ENCODE results near the gene PRR18. TPM values are rescaled to one million over a fixed set of nuclear protein-coding genes. Genes with fewer than 3 reads are reported as not detected.

The PRR18 gene
- total RNA-seq, 2 donors from 2014 or later, result 0.27 TPM; not detected in 1

- Histone ChIP-seq H3K27ac (no peak overlapping the region), H3K4me3 (no peak overlapping the region), H3K9me3 (no peaks in the 10 kb centered on the region), H3K36me3 (no peaks in the 10 kb centered on the region), H3K27me3 (replicated peaks; ENCODE audit: insufficient read depth) (no peaks in the 10 kb centered on the region), H3K4me1 (replicated peaks) (no peaks in the 10 kb centered on the region)
- no peak for DNase-seq (ENCODE audit: low spot score)
- WGBS, result 86% methylated on average over 23 of the region's 23 CpGs
- no peak for TF ChIP-seq POLR2AphosphoS5 (IDR thresholded peaks at IDR 0.05)
- TF ChIP-seq CTCF (IDR thresholded peaks at IDR 0.05), result no peak
- TF ChIP-seq POLR2A (IDR thresholded peaks at IDR 0.05), result no peak
- intact Hi-C loops (cut with DNase I), result no loop called here
These were observed 25.2 kb upstream of the PRR18 start for GRCh38 chr6:166333172-166333995.

- intact Hi-C loops (cut with DNase I), result no loop called here
These were observed 23.6 kb upstream of the PRR18 start for GRCh38 chr6:166331503-166332415.

GRCh38 chr6:166330612-166331011, 22.4 kb upstream of the PRR18 start:
- H3K36me3 ChIP-seq, result no peaks in the 10 kb centered on the region
- DNase-seq (ENCODE audit: low spot score), result no peak
- no peak overlapping the region for H3K4me3 ChIP-seq
- no peak overlapping the region for H3K27ac ChIP-seq
- no peaks in the 10 kb centered on the region for H3K27me3 ChIP-seq (replicated peaks; ENCODE audit: insufficient read depth)
- no peak for TF ChIP-seq CTCF (IDR thresholded peaks at IDR 0.05)
- no peak for TF ChIP-seq POLR2A (IDR thresholded peaks at IDR 0.05)
- no peak for TF ChIP-seq POLR2AphosphoS5 (IDR thresholded peaks at IDR 0.05)
- intact Hi-C loops (cut with DNase I), result no loop called here
- H3K9me3 ChIP-seq, result no peaks in the 10 kb centered on the region
- WGBS, result 47% methylated on average over 11 of the region's 11 CpGs
- no peaks in the 10 kb centered on the region for H3K4me1 ChIP-seq (replicated peaks)

More at GRCh38 chr6:166331503-166332415, 23.6 kb upstream of the PRR18 start:
- H3K4me3 ChIP-seq, result no peak overlapping the region
- no peaks in the 10 kb centered on the region for H3K9me3 ChIP-seq
- no peaks in the 10 kb centered on the region for H3K36me3 ChIP-seq
- no peak overlapping the region for H3K27ac ChIP-seq
- TF ChIP-seq POLR2A (IDR thresholded peaks at IDR 0.05) (no peak), POLR2AphosphoS5 (IDR thresholded peaks at IDR 0.05) (no peak), CTCF (IDR thresholded peaks at IDR 0.05) (no peak)
- DNase-seq (ENCODE audit: low spot score), result no peak
- H3K4me1 ChIP-seq (replicated peaks), result no peaks in the 10 kb centered on the region
- WGBS, result 80% methylated on average over 13 of the region's 13 CpGs
- no peaks in the 10 kb centered on the region for H3K27me3 ChIP-seq (replicated peaks; ENCODE audit: insufficient read depth)

- Histone ChIP-seq H3K9me3 (no peaks in the 10 kb centered on the region), H3K27ac (no peak overlapping the region), H3K4me3 (no peak overlapping the region), H3K27me3 (replicated peaks; ENCODE audit: insufficient read depth) (no peaks in the 10 kb centered on the region), H3K4me1 (replicated peaks) (no peaks in the 10 kb centered on the region), H3K36me3 (no peaks in the 10 kb centered on the region)
- 75% methylated on average over 6 of the region's 6 CpGs for WGBS
- TF ChIP-seq CTCF (IDR thresholded peaks at IDR 0.05), result no peak
- no peak for TF ChIP-seq POLR2AphosphoS5 (IDR thresholded peaks at IDR 0.05)
- TF ChIP-seq POLR2A (IDR thresholded peaks at IDR 0.05), result no peak
- intact Hi-C loops (cut with DNase I), result no loop called here
- no peak for DNase-seq (ENCODE audit: low spot score)
These were observed 17.3 kb upstream of the PRR18 start for GRCh38 chr6:166325383-166326042.
